GM18858 (cell line): ENCODE measurements around the gene PLEKHB1.
"Not testable (repeated sequence)": the region's sequence is repeated elsewhere in the genome, so short reads cannot be mapped to it uniquely, and the experiment has no call there.

Source experiments
- ATAC-seq: cut with Tn5 transposase; IDR thresholded peaks from one replicate; pipeline ENCODE4 v1.9.1; 2021; ENCODE audit not compliant: unreplicated experiment

The PLEKHB1 gene

DNA sequence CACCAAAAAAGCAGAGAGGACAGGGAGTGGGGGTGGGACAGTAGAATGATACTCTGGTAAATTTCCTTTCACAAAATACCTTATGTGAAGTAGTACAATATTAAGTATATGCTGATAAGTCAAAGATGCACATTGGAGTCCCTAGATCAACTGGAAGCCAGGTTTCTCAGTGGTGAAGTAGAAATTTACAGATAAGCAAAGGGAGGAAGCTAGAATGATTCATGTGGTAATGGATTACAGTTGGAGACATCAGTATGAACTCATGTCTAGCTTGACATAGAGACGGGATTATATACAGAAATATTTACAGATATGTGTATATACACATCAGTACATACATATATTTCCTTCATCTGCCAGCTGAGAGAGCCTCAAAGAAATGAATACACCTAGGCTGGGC, 21.5 kb downstream of the PLEKHB1 start:
- ATAC-seq = no peak

DNA sequence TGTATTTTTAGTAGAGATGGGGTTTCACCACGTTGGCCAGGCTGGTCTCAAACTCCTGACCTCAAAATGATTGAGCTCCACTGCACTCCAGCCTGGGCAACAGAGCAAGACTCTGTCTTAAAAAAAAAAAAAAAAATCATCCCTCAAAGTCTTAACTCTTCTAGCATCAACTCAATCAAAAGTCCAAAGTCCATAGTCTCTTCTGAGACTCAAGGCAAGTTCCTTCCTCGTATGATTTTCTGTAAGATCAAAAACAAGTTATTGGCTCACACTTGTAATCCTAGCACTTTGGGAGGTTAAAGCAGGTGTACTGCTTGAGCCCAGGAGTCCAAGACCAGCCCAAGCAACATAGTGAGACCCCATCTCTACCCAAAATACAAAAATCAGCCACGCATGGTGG, 24.4 kb downstream of the PLEKHB1 start:
- no peak for ATAC-seq

DNA sequence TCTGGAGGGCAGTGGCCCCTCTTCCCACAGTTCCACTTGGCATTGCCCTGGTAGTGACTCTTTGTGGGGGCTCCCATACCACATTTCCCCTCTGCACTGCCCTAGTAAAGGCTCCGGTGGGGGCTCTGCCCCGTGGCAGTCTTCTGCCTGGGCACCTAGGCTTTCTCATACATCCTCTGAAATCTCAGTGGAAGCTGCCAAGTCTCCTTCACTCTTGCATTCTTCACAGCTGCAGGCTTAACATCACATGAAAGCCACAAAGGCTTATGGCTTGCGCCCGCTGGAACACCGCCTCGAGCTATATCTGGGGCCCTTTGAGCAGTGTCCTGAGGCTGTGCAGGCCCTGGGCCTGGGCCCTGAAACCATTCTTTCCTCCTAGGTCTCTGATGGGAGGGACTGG, 25.3 kb downstream of the PLEKHB1 start:
- ATAC-seq = no peak

DNA sequence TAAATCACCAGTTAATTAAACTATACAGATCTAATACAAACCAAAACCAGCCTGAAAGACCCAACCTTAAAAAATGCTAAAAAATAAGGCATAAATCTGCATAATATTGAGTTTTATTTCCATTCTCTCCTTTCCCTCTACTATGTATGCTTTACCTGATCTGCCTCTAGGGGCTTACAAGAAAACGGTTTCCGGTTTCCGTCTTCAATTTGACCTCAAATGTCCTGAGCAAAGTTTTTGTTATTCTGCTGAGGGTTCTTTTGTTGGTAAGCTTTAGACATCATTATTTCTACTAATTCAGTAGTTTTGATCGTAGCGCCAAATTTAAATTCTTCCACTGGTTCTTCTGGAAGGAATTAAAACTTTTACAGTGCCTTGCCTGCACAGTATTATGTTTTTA, 30.2 kb downstream of the PLEKHB1 start:
- not testable (repeated sequence) for ATAC-seq

DNA sequence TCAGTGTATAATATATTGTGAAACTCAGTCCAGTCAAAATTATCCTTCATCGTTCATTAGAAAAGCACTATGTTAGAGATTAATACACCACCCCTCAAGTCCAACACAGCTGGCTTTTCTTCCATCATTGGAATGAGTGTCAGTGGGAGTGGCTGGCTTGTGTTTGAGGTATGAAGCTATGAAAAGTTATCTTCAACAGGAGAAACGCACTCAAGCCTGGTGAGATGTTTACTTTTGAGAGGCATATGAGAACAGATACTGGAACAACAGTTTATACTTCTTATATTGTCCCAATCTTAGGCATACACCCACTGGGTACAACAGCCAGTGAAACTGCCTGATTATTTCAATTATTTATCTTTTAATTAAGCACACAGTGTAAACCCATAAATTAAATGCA, 34.3 kb downstream of the PLEKHB1 start:
- ATAC-seq = no peak

DNA sequence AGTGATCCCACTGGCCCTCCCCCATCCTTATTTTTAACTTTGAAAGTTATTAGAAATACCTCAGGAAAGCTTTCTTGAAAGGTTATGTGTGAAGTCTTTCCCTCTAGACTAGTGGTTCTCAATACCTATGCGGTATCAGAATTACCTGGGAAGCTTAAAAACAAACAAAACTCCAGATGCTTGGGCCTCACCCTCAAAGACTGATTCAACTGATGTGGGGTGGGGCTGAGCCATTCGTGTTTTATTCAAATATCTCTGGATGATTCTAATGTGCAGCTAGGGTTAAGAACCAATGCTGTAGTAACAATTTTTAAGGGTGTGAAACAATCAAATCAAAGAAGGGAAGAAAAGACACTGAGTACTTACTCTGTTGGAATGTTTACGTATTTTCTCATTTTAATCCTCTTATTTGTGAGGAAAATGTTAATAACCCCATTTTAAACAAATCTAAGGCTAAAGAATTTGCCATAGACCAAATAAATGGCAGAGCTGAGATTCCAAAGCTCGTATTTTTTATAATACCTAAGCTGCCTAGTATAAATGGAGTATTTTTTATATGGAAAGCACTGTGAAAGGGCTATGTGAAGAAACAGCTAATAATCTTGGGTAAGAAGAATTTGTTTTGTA, 47.6 kb downstream of the PLEKHB1 start:
- ATAC-seq = no peak

DNA sequence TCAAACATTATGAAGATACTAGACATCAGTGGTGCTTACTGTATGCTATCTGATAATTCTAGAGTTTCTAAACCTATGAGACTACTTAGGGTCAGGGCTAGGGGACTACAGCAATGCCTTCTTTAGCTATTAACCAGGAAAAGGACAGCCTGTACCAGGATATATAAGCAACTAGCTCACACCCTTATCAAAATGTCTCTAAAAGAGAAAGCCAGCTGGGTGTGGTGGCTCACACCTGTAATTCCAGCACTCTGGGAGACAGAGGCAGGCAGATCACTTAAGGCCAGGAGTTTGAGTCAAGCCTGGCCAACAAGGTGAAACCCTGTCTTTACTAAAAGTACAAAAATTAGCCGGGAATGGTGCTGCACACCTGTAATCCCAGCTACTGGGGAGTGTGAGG, 58.7 kb downstream of the PLEKHB1 start:
- ATAC-seq = no peak

DNA sequence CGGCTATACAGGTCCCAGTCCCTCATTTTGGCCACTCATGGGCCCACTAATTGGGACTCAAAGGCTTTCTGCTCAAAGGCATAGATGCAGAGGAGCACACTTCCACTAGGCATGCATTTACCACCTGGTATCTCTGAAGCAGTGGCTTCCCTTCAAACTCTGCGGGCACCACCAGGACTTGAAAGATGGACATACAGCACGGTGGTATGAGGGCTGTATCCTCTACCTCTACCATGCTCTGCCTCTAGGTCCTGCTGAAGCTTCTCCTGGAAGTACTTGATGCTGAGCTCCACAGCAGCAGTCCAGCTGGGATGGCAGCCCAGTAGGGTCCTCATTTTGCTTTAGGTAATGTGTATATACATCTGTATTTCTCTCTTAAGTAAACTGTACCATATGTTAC, 64.6 kb downstream of the PLEKHB1 start:
- ATAC-seq = no peak
